HG02943 (cell line): ENCODE measurements around the gene DPEP3.
"Not testable (repeated sequence)": the region's sequence is repeated elsewhere in the genome, so short reads cannot be mapped to it uniquely, and the experiment has no call there.

Source experiments
- ATAC-seq: cut with Tn5 transposase; IDR thresholded peaks from one replicate; pipeline ENCODE4 v1.9.1; 2021; ENCODE audit warnings: mild to moderate bottlenecking, low read depth, moderate library complexity; ENCODE audit not compliant: unreplicated experiment

DPEP3 gene, protein sequence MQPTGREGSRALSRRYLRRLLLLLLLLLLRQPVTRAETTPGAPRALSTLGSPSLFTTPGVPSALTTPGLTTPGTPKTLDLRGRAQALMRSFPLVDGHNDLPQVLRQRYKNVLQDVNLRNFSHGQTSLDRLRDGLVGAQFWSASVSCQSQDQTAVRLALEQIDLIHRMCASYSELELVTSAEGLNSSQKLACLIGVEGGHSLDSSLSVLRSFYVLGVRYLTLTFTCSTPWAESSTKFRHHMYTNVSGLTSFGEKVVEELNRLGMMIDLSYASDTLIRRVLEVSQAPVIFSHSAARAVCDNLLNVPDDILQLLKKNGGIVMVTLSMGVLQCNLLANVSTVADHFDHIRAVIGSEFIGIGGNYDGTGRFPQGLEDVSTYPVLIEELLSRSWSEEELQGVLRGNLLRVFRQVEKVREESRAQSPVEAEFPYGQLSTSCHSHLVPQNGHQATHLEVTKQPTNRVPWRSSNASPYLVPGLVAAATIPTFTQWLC

GRCh38 chr16:67979955-67980678, at the start of gene DPEP3:
Gene DPEP3 (minus strand): TSS chr16:67980499. CDS start chr16:67980380, 119 bp downstream.
- ATAC-seq, result no peak

GRCh38 chr16:68028996-68029395, 48.7 kb upstream of the DPEP3 start:
- no peak for ATAC-seq

DNA sequence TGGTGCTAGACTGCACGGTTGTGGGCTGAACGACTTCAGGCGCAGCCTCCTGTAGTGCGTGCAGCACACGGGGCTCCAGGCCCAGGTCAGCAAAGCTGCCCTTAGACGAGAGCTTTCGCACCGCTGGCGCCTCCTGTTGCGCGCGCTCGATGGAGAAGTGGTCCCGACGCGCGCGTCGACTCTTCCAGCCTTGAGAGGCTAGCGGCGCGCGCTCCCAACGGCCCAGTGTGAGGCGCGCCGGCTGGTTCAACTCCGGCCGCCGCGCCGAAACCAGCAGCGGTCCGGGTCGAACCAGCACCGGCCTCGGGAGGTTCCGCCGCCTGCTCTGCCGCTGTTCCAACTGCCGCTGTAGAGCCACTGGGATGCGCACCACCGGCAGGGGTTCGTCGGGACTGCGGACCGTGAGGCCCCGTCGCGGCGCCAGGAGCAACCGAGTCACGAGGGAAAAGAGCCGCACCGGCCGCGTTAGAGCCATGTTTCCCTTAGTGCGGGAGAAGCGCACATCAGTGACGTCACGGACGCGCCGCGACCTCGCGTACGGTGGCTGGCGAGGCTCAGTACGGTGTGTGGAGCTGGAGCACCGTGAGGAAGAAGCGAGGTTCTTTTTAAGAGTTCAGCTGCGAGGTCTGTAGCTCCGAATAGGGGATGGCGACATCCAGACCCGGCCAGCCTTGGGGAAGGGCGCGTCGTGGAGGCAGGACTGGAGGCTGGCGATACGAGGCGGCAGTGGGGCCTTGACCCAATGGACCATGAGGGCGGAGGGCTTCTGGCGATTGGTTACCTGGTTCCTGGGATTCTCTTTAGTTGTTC, 42.6 kb upstream of the DPEP3 start, which contains the start of the genes DDX28 and DUS2:
Gene DDX28 (minus strand): TSS at position 505 of the 810 bp plus-strand sequence. CDS start 30 bp downstream, at position 475.
Gene DUS2 (plus strand): TSS at position 557 of the 810 bp plus-strand sequence. CDS start 14,740 bp downstream, outside the sequence.
- ATAC-seq, result peak; percentile 74

DNA sequence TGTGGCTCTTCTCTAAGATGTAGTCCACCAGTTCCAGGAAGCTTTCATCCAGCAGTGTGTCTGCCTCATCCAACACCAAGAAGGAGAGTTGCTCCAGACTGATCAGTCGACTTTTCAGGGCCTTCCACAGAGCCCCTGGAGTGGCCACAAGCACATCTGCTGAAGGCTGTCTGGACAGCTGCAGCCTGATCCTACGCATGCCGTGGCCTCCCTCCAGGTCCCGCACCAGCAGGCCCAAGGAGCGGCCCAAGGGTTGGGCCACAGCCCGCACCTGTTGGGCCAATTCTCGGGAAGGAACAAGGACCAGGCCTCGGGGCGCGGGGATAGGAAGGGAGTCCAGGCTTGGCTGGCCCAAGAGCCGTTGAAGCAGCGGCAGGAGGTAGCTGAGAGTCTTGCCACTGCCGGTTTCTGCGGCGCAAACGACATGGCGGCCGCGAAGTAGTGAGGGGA, 42.0 kb upstream of the DPEP3 start:
- ATAC-seq, result no peak

DNA sequence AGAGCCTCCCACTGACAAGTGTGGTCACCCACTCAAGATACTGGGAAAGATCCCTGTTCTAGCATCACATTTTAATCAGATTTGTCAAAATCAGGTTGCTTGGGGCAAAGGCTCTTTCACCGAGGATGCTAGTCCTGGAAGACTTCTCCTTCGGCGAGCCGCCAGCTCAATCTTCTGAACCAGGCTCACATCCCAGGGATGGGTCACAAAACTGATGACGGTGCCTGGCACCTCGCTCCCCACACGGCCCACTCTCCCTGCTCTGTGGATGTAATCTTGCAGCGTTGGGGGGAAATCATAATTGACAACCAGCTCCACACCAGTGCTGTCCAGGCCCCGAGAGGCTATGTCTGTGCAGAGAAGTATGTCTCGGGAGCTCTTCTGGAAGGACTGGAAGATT, 41.2 kb upstream of the DPEP3 start:
- no peak for ATAC-seq

- no peak for ATAC-seq
These were observed 38.9 kb upstream of the DPEP3 start for GRCh38 chr16:68019167-68019680.

DNA sequence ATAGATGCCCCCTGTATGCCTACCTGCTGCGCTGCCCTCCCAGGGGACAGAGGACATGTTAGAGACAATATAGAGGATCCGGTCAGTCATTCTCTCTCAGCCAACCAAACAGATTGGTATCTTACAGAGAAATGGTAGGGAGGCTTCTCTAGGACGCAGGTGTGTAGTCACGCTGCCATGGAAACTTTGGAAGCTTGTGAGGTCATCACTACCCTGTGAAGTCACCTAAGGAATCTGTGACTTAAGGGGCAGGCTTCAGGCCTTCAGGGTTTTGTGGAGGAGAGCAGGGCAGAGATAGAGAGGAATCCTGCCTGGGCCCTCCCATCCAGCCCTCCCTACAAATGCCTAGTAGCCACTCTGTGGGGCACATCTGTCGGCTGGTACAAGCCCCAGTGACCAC, 35.4 kb upstream of the DPEP3 start, which contains the start of gene DPEP2NB:
Gene DPEP2NB (minus strand): TSS at position 231 of the 400 bp plus-strand sequence. CDS start 141 bp downstream, at position 90.
- no peak for ATAC-seq

DNA sequence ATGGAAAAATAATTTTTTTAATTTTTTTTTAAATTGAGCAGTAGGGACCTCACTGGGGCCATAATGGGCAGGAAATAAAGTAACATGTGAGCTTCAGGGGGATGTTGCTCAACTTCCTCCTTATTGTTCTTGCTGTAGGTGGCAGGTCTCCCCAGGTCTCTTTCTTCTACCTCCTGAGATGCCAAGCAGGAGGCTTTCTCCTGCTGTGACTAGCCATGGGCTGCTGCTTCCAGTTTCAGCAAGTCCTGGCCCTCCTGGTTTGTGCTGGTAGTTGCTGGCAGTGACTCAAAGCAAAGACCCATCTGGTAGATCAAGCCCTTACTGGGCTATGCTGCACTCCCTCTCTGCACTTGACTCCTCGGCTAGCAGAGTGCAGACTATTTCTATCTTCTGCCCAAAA, 33.1 kb upstream of the DPEP3 start:
- ATAC-seq, result no peak

DNA sequence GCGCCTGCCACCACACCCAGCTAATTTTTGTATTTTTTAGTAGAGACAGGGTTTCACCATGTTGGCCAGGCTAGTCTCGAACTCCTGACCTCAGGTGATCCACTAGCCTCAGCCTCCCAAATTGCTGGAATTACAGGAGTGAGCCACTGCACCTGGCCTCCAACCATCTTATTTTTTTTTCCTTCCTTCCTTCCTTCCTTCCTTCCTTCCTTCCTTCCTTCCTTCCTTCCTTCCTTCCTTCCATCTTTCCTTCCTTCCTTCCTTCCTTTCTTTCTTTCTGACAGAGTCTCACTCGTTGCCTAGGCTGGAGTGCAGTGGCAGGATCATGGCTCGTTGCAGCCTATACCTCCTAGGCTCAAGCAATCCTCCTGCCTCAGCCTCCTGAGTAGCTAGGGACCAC, 29.6 kb upstream of the DPEP3 start:
- ATAC-seq, result not testable (repeated sequence)

DNA sequence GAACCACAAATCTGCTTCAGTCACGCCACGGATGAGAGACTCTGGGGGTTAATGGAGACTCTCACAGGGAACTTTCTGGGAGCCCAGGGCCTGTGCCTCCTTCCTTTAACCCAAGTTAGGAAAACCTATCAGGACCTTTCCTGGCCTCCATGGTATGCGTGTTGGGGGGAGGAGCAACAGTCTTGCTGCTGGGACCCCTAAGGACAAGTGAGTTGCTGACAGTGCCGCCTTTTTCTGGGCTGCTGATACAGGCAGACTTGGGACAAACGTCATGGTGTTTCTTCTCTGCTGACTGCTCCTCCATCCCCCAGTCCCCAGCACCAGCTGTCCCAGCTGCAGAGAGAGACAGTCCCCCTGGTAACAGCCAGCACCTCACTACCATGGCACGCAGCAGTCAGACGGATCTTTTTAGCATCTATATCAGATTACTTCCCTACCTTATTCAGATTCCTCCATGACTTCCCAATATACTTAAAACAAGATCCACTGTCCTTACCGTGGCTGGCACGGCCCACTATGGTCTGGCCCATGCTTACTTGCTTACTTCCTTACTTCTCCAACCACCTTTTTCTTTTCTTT, 28.9 kb upstream of the DPEP3 start:
- no peak for ATAC-seq

DNA sequence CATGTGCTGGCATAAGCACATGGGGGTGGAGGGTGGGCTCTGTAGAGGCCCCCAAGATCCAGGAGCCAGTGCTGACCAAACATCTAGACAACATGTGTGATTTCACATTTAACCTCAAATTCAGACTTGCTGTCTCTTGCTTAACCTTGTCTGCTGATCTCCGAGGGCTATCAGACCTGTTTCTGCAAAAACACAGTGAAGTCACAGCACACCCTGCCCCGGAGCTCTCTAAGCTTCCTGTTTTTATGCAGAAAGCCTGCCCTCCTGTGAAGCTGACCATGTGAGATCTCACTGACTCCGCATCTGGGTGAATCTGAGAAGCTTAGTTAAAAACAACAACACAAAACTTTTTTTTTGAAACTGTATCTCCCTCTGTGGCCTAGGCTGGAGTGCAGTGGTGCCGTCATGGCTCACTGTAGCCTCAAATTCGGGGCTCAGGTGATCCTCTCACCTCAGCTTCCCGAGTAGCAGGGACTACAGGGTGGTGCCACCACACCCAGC, 25.5 kb upstream of the DPEP3 start:
- no peak for ATAC-seq

DNA sequence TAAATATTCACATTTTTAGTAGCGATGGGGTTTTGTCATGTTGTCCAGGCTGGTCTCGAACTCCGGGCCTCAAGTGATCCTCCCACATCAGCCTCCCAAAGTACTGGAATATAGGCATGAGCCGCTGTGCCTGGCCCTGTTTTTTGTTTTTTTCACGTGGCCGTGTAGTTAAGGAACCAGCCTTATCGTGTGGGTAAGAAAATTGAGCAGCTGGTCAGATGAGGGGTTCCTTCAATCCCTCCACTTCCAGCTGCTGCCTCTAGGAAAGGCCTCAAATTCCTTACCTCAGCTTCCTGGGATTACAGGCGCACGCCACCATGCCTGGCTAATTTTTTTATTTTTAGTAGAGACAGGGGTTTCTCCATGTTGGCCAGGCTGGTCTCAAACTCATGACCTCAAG, 24.9 kb upstream of the DPEP3 start:
- no peak for ATAC-seq

GRCh38 chr16:68003031-68003430, 22.7 kb upstream of the DPEP3 start:
- ATAC-seq, result no peak

DNA sequence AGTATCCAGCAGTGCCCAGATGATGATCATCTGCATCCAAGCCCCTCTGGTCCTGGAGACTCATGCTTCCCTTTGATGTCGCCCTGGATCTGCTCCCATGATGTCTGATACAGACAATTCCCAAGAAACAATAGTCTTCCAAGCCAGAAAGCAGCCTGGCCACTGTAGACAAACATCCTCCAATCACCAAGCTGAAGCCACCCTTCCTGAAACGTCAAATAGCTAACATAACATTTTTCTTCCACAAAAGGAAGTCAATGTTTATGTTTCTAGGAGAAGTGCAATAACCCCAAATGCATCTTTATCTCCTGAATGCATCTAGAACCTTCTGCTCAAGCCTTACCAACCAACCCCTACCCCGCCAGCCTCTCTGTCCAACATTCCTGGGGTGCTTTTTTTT, 20.2 kb upstream of the DPEP3 start:
- no peak for ATAC-seq

- ATAC-seq, result no peak
These were observed 19.7 kb upstream of the DPEP3 start for GRCh38 chr16:67999985-68000384.

DNA sequence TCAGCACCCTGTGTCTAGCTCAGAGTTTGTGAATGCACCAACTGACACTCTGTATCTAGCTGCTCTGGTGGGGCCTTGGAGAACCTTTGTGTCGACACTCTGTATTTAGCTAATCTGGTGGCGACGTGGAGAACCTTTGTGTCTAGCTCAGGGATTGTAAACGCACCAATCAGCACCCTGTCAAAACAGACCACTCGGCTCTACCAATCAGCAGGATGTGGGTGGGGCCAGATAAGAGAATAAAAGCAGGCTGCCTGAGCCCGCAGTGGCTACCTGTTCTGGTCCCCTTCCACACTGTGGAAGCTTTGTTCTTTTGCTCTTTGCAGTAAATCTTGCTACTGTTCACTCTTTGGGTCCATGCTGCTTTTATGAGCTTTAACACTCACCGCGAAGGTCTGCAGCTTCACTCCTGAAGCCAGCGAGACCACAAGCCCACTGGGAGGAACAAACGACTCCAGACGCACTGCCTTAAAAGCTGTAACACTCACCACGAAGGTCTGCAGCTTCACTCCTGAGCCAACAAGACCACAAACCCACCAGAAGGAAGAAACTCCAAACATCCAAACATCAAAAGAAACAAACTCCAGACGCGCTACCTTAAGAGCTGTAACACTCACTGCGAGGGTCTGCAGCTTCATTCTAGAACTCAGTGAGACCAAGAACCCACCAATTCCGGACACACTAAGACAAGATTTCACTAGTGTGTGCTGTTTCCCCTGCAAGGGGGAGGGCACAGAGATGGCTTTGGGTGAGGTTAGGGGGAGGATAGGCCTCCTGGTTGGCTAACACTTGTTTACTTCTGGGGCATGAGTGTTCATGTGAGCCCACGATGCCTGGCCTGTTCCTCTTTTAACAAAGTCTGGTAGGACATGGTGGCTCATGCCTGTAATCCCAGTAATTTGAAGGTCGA, 18.7 kb upstream of the DPEP3 start, which contains the start of gene DPEP2:
Gene DPEP2 (minus strand): TSS at position 706 of the 910 bp plus-strand sequence. CDS start 6,272 bp downstream, outside the sequence.
- ATAC-seq, result not testable (repeated sequence)

- not testable (repeated sequence) for ATAC-seq
These were observed 18.0 kb upstream of the DPEP3 start for GRCh38 chr16:67998231-67998778.

DNA sequence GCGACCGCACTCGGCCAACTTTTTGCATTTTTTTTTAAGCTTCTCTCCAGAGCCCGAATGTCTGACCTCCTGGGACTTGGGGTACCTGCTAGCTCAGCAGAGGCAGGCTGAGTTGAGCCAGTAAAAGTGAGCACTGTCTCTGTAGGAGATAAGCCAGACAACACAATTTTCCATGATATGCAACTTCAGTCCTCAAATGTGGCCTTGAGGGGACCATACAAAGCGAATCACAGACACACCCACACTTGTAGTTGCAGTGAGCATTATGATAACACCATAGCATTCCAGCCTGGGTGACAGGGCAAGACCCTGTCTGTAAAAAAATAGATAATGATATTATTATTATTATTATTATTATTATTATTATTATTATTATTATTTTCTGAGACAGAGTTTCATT, 16.4 kb upstream of the DPEP3 start:
- ATAC-seq, result no peak
